Skin epidermis (tissue), 12 donors: Measurements from ENCODE around the gene AACS.
A peak's percentile ranks its signal among the peaks of the same experiment; 100 is the strongest.
"Not testable (repeated sequence)": the region's sequence is repeated elsewhere in the genome, so short reads cannot be mapped to it uniquely, and the experiment has no call there.

Experiments used
- H3K27ac ChIP-seq, 21 experiments: fragments of 200-600 bp; sonication (generic) in 11 of 21; one replicate each; pipeline ENCODE4 v1.5.0; 2020; ENCODE audit warnings: mild to moderate bottlenecking in 3 of 21, inconsistent platforms in 2 of 21, moderate library complexity in 2 of 21
- H3K4me3 ChIP-seq, 7 experiments: fragments of 200-600 bp; sonication (generic) in 2 of 7; one replicate each; pipeline ENCODE4 v1.5.0; 2020; ENCODE audit warnings: inconsistent platforms in 2 of 7, mild to moderate bottlenecking in 2 of 7, moderate library complexity in 1 of 7

Gene AACS

GRCh38 chr12:125065021-125065918 is at the start of gene AACS:
Gene AACS (plus strand): TSS chr12:125065435. CDS start chr12:125065585, 150 bp downstream.
- H3K27ac ChIP-seq, result peak within 1 kb of the TSS in 20 of 21 experiments; percentile 37 to 92 (median 78)
- H3K4me3 ChIP-seq, result peak within 1 kb of the TSS; percentile 58 to 92 (median 70)

- Histone ChIP-seq H3K4me3 (no peak overlapping the region), H3K27ac (no peak overlapping the region)
Measured at GRCh38 chr12:125015680-125016310, 49.4 kb upstream of the AACS start.

- H3K4me3 ChIP-seq, result no peak overlapping the region
- H3K27ac ChIP-seq, result no peak overlapping the region
Measured at GRCh38 chr12:125017801-125018200, 47.4 kb upstream of the AACS start.

GRCh38 chr12:125018356-125018755 is 46.9 kb upstream of the AACS start:
- Histone ChIP-seq H3K27ac (no peak overlapping the region), H3K4me3 (no peak overlapping the region)

GRCh38 chr12:125021096-125021495 is 44.1 kb upstream of the AACS start:
- Histone ChIP-seq H3K4me3 (no peak overlapping the region), H3K27ac (no peak overlapping the region)

- H3K4me3 ChIP-seq, result no peak overlapping the region
- no peak overlapping the region for H3K27ac ChIP-seq
Measured at GRCh38 chr12:125021771-125022170, 43.5 kb upstream of the AACS start.

GRCh38 chr12:125023065-125023464 is 42.2 kb upstream of the AACS start:
- no peak overlapping the region for H3K4me3 ChIP-seq
- H3K27ac ChIP-seq, result no peak overlapping the region

GRCh38 chr12:125024949-125025563 is 40.2 kb upstream of the AACS start:
- Histone ChIP-seq H3K27ac (no peak overlapping the region), H3K4me3 (no peak overlapping the region)

- no peak overlapping the region for H3K27ac ChIP-seq
Measured at GRCh38 chr12:125025606-125026235, 39.5 kb upstream of the AACS start.

GRCh38 chr12:125028106-125028505 is 37.1 kb upstream of the AACS start:
- H3K27ac ChIP-seq, result no peak overlapping the region
- H3K4me3 ChIP-seq, result no peak overlapping the region

More at GRCh38 chr12:125025606-125026235, 39.5 kb upstream of the AACS start:
- H3K4me3 ChIP-seq, result no peak overlapping the region

- Histone ChIP-seq H3K4me3 (no peak overlapping the region), H3K27ac (no peak overlapping the region)
Measured at GRCh38 chr12:125029761-125030358, 35.4 kb upstream of the AACS start.

- H3K27ac ChIP-seq, H3K4me3 ChIP-seq: not testable (repeated sequence)
Measured at GRCh38 chr12:125031471-125031870, 33.8 kb upstream of the AACS start.

GRCh38 chr12:125032466-125033152 is 32.6 kb upstream of the AACS start:
- Histone ChIP-seq H3K27ac (no peak overlapping the region), H3K4me3 (no peak overlapping the region)

GRCh38 chr12:125033288-125033687 is 31.9 kb upstream of the AACS start:
- H3K4me3 ChIP-seq, result no peak overlapping the region
- H3K27ac ChIP-seq, result no peak overlapping the region

- H3K27ac ChIP-seq, result no peak overlapping the region
Measured at GRCh38 chr12:125038976-125039625, 26.1 kb upstream of the AACS start.

GRCh38 chr12:125049093-125049458 is 16.2 kb upstream of the AACS start:
- H3K27ac ChIP-seq, result peak overlapping the region in 5 of 21 experiments; percentile 1 to 60 (median 41)
- peak overlapping the region; percentile 27 to 51 (median 48) for H3K4me3 ChIP-seq

More at GRCh38 chr12:125038976-125039625, 26.1 kb upstream of the AACS start:
- H3K4me3 ChIP-seq, result no peak overlapping the region

GRCh38 chr12:125050446-125050845 is 14.8 kb upstream of the AACS start:
- H3K4me3 ChIP-seq, result peak overlapping the region in 2 of 7 experiments; percentile 37 to 48
- no peak overlapping the region for H3K27ac ChIP-seq

- H3K27ac ChIP-seq, result no peak overlapping the region
- H3K4me3 ChIP-seq, result no peak overlapping the region
Measured at GRCh38 chr12:125050868-125051267, 14.4 kb upstream of the AACS start.

GRCh38 chr12:125053821-125054220 is 11.4 kb upstream of the AACS start:
- no peak overlapping the region for H3K27ac ChIP-seq

More at GRCh38 chr12:125053821-125054220, 11.4 kb upstream of the AACS start:
- no peak overlapping the region for H3K4me3 ChIP-seq
